Measurements from ENCODE around the gene MSANTD1.

The MSANTD1 gene

DNA sequence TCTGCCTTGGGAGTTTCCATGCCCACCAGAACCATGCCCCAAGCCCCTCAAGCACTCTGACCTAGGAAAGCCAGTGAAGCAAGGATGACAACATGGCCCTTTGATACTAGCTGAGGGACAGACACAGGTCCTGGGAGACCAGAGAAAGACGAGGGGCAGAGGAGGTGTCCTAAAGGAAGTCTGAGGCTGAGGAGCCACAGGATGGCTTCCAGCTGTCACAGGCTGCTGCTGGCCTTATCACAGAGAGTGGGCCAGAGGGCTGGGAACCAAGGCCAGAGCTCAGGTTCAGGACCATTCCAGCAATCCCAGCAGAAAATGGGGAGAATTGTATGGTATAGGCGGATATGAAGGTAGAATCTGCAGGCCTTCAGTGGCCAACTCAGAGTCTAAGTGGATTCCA lies 31.7 kb upstream of the MSANTD1 start:
- Histone ChIP-seq H3K4me1 (ENCODE audit: low read length) (peaks cover 2% of the 10 kb centered on the region; the same call in 1 of the 2 replicates), H2AFZ (ENCODE audit: low read depth, low read length) (no peak overlapping the region), H4K20me1 (ENCODE audit: insufficient read depth, low read length) (no peaks in the 10 kb centered on the region), H3K9me3 (ENCODE audit: insufficient read depth, low read length) (no peaks in the 10 kb centered on the region), H3K36me3 (replicated peaks; ENCODE audit: low read depth, low read length) (peaks cover 84% of the 10 kb centered on the region), H3K4me2 (ENCODE audit: low read length) (no peak overlapping the region), H3K4me3 (ENCODE audit: low read length) (no peak overlapping the region), H3K27ac (ENCODE audit: low read length) (no peak overlapping the region), H3K79me2 (ENCODE audit: low read length) (no peaks in the 10 kb centered on the region), H3K27me3 (ENCODE audit: low read depth, low read length) (no peaks in the 10 kb centered on the region), H3K9ac (ENCODE audit: low read length) (no peak overlapping the region)
- no peak for TF ChIP-seq EZH2phosphoT487 (IDR thresholded peaks at IDR 0.05; ENCODE audit: low read depth)
- TF ChIP-seq, protein P1, sequence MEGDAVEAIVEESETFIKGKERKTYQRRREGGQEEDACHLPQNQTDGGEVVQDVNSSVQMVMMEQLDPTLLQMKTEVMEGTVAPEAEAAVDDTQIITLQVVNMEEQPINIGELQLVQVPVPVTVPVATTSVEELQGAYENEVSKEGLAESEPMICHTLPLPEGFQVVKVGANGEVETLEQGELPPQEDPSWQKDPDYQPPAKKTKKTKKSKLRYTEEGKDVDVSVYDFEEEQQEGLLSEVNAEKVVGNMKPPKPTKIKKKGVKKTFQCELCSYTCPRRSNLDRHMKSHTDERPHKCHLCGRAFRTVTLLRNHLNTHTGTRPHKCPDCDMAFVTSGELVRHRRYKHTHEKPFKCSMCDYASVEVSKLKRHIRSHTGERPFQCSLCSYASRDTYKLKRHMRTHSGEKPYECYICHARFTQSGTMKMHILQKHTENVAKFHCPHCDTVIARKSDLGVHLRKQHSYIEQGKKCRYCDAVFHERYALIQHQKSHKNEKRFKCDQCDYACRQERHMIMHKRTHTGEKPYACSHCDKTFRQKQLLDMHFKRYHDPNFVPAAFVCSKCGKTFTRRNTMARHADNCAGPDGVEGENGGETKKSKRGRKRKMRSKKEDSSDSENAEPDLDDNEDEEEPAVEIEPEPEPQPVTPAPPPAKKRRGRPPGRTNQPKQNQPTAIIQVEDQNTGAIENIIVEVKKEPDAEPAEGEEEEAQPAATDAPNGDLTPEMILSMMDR (IDR thresholded peaks at IDR 0.05; ENCODE audit: low read depth, low read length): no peak

DNA sequence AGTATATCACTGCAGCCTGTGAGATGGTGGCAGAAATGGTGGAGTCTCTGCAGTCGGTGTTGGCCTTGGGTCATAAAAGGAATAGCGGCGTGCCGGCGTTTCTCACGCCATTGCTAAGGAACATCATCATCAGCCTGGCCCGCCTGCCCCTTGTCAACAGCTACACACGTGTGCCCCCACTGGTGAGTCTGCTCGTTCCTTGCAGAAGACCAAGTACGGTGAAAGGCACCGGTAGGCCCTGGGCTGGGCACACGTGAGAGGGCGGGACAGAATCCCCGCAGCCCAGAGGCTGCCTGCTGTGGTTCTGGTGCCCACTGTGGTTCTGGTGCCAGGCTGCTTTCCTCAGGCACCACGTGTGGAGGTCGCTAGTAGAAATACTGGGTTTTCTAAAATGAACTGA lies 31.2 kb upstream of the MSANTD1 start:
- Histone ChIP-seq H2AFZ (ENCODE audit: low read depth, low read length) (no peak overlapping the region), H3K79me2 (ENCODE audit: low read length) (no peaks in the 10 kb centered on the region), H3K27me3 (ENCODE audit: low read depth, low read length) (no peaks in the 10 kb centered on the region), H3K36me3 (replicated peaks; ENCODE audit: low read depth, low read length) (peaks cover 81% of the 10 kb centered on the region), H3K9ac (ENCODE audit: low read length) (no peak overlapping the region), H3K4me3 (ENCODE audit: low read length) (no peak overlapping the region), H3K9me3 (ENCODE audit: insufficient read depth, low read length) (no peaks in the 10 kb centered on the region), H3K27ac (ENCODE audit: low read length) (no peak overlapping the region), H3K4me2 (ENCODE audit: low read length) (no peak overlapping the region), H4K20me1 (ENCODE audit: insufficient read depth, low read length) (no peaks in the 10 kb centered on the region), H3K4me1 (ENCODE audit: low read length) (peaks cover 7% of the 10 kb centered on the region; the same call in 1 of the 2 replicates)
- TF ChIP-seq, protein P1 (IDR thresholded peaks at IDR 0.05; ENCODE audit: low read depth, low read length): no peak

GRCh38 chr4:3218824-3219760 lies 29.9 kb upstream of the MSANTD1 start:
- H3K9ac ChIP-seq (ENCODE audit: low read length): no peak overlapping the region
- no peaks in the 10 kb centered on the region for H3K79me2 ChIP-seq (ENCODE audit: low read length)
- no peak overlapping the region for H3K27ac ChIP-seq (ENCODE audit: low read length)
- no peak overlapping the region for H3K4me3 ChIP-seq (ENCODE audit: low read length)
- peaks cover 10% of the 10 kb centered on the region for H4K20me1 ChIP-seq (ENCODE audit: insufficient read depth, low read length)
- H3K4me1 ChIP-seq (ENCODE audit: low read length): peaks cover 20% of the 10 kb centered on the region
- TF ChIP-seq, protein P1 (IDR thresholded peaks at IDR 0.05; ENCODE audit: low read depth, low read length): no peak
- no peak for TF ChIP-seq EZH2phosphoT487 (IDR thresholded peaks at IDR 0.05; ENCODE audit: low read depth)
- no peak overlapping the region for H2AFZ ChIP-seq (ENCODE audit: low read depth, low read length)
- H3K9me3 ChIP-seq (ENCODE audit: insufficient read depth, low read length): no peaks in the 10 kb centered on the region
- no peak overlapping the region for H3K4me2 ChIP-seq (ENCODE audit: low read length)
- peaks cover 77% of the 10 kb centered on the region for H3K36me3 ChIP-seq (replicated peaks; ENCODE audit: low read depth, low read length)
- H3K27me3 ChIP-seq (ENCODE audit: low read depth, low read length): no peaks in the 10 kb centered on the region

DNA sequence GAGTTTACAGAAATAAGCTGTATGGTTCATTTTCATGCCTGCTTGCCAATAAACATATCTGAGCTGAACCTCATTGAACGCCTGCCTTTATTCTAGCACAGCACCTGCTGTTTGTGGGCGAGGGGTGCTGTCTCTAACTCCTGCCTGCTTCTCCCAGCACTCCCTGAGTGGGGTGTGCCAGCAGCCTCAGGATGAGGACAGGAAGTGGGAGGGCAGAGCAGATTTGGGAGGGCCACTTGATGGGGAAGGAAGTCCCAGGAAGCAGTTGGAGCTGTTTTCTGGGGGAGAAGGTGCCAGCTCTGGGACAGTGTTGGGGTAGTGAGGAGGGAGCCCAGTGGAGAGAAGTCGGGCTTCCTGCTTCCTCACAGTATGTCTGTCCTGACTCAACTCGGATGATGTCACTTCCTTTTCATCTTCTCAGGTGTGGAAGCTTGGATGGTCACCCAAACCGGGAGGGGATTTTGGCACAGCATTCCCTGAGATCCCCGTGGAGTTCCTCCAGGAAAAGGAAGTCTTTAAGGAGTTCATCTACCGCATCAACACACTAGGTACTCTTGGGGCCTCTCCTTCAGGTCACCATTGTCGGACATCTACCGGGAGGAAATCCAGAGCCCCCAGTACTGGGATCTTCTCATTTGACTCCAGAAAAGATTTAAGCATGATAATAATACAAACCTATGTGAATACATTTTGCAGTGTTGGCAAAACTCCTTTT lies 29.0 kb upstream of the MSANTD1 start:
- Histone ChIP-seq H3K27ac (ENCODE audit: low read length) (no peak overlapping the region), H3K27me3 (ENCODE audit: low read depth, low read length) (no peaks in the 10 kb centered on the region), H3K79me2 (ENCODE audit: low read length) (no peaks in the 10 kb centered on the region), H3K4me2 (ENCODE audit: low read length) (no peak overlapping the region), H3K4me1 (ENCODE audit: low read length) (peaks cover 28% of the 10 kb centered on the region), H3K9me3 (ENCODE audit: insufficient read depth, low read length) (no peaks in the 10 kb centered on the region), H2AFZ (ENCODE audit: low read depth, low read length) (no peak overlapping the region), H3K36me3 (replicated peaks; ENCODE audit: low read depth, low read length) (peaks cover 78% of the 10 kb centered on the region), H3K9ac (ENCODE audit: low read length) (no peak overlapping the region), H3K4me3 (ENCODE audit: low read length) (no peak overlapping the region), H4K20me1 (ENCODE audit: insufficient read depth, low read length) (peaks cover 17% of the 10 kb centered on the region)
- TF ChIP-seq EZH2phosphoT487 (IDR thresholded peaks at IDR 0.05; ENCODE audit: low read depth): no peak
- TF ChIP-seq, protein P1 (IDR thresholded peaks at IDR 0.05; ENCODE audit: low read depth, low read length): no peak
